HUES48 (cell line): ENCODE measurements around the gene ZNF594.
"Not testable (repeated sequence)": the region's sequence is repeated elsewhere in the genome, so short reads cannot be mapped to it uniquely, and the experiment has no call there.

ENCODE experiments used
- H3K27ac ChIP-seq: one replicate; pipeline ENCODE4 v1.7.0; 2013; ENCODE audit warnings: low read depth, low read length, inconsistent platforms
- H3K27me3 ChIP-seq: 2 replicates; pipeline ENCODE4 v1.6.1; 2013; ENCODE audit warnings: mild to moderate bottlenecking, low read length; ENCODE audit not compliant: control insufficient read depth, insufficient read depth
- H3K36me3 ChIP-seq: 2 replicates; pipeline ENCODE4 v1.6.1; 2013; ENCODE audit warnings: low read length; ENCODE audit not compliant: control insufficient read depth, insufficient read depth
- H3K4me1 ChIP-seq: 2 replicates; pipeline ENCODE4 v1.6.1; 2013; ENCODE audit warnings: mild to moderate bottlenecking, low read length; ENCODE audit not compliant: control insufficient read depth, insufficient read depth
- H3K4me3 ChIP-seq: 2 replicates; pipeline ENCODE4 v1.5.1; 2013; ENCODE audit warnings: mild to moderate bottlenecking, low read depth, low read length
- H3K9ac ChIP-seq: 2 replicates; pipeline ENCODE4 v1.6.1; 2013; ENCODE audit warnings: mild to moderate bottlenecking, low read depth, low read length, moderate library complexity
- H3K9me3 ChIP-seq: 2 replicates; pipeline ENCODE4 v1.6.1; 2013; ENCODE audit warnings: low read length; ENCODE audit not compliant: control insufficient read depth, insufficient read depth

Gene ZNF594

DNA sequence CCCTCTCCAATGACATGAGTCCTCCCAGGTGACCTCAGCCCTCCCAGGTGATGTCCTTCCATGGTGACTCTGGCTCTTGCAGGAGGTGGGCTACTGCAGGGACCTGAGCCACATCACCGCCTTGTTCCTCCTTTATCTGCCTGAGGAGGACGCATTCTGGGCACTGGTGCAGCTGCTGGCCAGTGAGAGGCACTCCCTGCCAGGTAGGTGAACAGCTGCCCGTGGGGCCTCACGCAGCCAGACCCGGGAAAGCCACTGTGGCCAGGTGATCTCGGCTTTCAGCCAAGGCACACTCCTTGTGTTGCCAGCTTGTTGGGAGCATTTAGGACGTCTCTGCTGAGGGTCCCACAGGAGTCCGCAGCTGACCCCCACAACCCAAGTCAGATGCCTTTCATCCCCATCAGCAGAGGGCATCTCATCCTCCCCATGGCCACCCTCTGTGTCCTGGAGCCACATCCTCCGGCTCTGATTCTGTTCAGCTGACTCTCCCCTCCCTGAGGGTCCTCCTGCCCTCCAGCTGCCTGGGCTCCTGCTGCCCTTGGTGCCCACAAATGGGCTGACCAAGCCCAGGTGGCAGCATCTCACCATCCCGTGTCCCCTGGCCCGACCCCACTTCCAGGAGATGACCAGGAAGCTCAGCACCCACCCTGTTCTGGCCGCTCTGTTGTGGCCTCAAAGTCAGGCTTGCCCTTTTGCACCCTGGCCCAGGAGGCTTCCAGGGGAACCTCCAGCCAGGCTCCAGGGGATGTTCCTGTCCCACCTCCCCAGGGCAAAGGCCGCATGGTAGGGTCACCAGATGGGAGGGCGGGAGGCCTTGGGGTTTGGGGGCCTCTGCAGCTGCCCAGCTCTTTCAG is 55.7 kb downstream of the ZNF594 start:
- Histone ChIP-seq H3K4me3 (no peak overlapping the region), H3K27me3 (no peaks in the 10 kb centered on the region), H3K27ac (no peak overlapping the region), H3K9me3 (no peaks in the 10 kb centered on the region), H3K9ac (no peak overlapping the region), H3K36me3 (no peaks in the 10 kb centered on the region), H3K4me1 (no peaks in the 10 kb centered on the region)

DNA sequence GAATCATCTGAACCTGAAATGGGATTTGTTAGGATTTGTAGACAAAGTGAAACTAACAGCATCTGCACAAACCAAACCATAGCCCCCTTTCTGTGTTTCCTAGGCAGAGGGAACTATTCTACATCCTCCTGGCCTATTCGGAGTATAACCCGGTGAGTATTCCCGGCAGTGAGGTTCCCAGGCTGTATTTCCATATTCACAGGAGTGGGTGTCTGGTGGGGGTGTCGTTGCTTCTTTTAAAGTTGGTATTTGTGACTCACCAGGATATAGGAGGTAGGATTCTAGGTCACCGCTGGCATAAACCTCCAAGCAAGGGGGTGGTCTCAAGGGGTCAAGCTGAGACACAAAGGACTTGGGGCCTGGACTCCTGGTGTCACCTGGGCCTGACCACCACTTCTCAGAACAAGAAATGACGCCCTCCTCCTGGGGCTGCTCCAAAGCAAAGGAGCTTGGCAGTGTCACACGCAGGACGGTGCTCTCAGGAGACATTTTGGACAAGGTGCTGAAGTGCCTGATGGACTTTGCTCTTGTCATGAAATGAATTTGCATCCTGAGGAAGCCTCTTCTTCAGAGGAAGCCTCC is 56.4 kb downstream of the ZNF594 start:
- H3K27me3 ChIP-seq, H3K36me3 ChIP-seq, H3K27ac ChIP-seq, H3K9ac ChIP-seq, H3K4me1 ChIP-seq, H3K4me3 ChIP-seq, H3K9me3 ChIP-seq: not testable (repeated sequence)

DNA sequence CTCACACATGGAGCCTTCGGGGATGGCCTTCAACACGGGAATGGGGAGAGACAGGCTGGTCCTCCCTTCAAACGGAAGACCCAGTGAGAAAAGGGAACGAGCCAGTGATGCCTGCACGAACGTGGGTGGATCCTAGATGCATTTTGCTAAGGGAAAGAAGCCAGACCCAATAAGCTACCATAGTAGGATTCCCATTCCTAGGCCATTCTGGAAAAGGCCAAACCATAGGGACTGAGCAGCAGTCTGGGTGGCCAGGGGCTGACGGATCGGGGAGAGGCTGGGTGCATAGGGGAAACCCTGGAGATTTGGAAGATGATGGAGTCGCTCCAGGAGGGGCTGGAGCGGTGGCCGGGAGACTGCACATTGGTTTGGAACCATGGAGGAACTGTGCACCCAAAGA is 57.1 kb downstream of the ZNF594 start:
- H3K27me3 ChIP-seq, H3K9ac ChIP-seq, H3K27ac ChIP-seq, H3K36me3 ChIP-seq, H3K9me3 ChIP-seq, H3K4me3 ChIP-seq, H3K4me1 ChIP-seq: not testable (repeated sequence)

DNA sequence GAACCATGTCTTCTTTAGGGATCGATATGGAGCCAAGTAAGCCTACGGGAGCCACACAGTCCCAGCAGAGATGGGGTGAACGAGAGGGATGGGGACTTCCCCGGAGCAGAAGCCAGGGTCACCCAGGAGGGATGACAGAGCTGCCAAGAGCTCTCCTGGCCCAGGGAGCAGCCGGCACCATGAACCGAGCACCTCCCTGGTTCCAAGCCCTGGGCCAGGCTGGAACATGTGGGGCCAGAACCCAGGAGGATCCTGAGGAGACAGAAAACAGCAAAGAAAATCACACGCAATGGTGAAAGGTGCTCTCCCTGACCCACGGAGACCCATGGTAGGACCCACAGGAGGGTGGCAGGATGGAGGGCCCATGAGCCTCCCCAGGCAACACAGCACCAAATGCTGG is 57.7 kb downstream of the ZNF594 start:
- H3K4me1 ChIP-seq, H3K27ac ChIP-seq, H3K36me3 ChIP-seq, H3K27me3 ChIP-seq, H3K9ac ChIP-seq, H3K9me3 ChIP-seq, H3K4me3 ChIP-seq: not testable (repeated sequence)

DNA sequence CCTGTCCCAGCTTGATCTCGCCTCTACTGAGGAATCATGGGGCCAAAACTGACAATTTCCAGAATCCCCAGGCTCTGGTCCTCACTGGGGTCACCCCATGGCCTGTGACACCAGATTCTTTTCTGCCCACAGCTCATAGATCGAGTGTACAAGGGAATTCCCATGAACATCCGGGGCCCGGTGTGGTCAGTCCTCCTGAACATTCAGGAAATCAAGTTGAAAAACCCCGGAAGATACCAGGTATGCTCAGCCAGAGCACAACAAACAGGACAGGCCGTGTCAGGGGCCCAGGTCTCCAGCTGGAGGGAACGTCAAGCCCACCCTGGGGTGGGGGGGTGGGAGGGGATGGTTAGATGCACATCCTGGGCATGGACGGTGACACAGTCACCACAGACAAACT is 58.4 kb downstream of the ZNF594 start:
- no peaks in the 10 kb centered on the region for H3K27me3 ChIP-seq
- no peaks in the 10 kb centered on the region for H3K36me3 ChIP-seq
- no peaks in the 10 kb centered on the region for H3K9me3 ChIP-seq
- no peak overlapping the region for H3K9ac ChIP-seq
- H3K27ac ChIP-seq: no peak overlapping the region
- H3K4me1 ChIP-seq: no peaks in the 10 kb centered on the region
- H3K4me3 ChIP-seq: no peak overlapping the region

DNA sequence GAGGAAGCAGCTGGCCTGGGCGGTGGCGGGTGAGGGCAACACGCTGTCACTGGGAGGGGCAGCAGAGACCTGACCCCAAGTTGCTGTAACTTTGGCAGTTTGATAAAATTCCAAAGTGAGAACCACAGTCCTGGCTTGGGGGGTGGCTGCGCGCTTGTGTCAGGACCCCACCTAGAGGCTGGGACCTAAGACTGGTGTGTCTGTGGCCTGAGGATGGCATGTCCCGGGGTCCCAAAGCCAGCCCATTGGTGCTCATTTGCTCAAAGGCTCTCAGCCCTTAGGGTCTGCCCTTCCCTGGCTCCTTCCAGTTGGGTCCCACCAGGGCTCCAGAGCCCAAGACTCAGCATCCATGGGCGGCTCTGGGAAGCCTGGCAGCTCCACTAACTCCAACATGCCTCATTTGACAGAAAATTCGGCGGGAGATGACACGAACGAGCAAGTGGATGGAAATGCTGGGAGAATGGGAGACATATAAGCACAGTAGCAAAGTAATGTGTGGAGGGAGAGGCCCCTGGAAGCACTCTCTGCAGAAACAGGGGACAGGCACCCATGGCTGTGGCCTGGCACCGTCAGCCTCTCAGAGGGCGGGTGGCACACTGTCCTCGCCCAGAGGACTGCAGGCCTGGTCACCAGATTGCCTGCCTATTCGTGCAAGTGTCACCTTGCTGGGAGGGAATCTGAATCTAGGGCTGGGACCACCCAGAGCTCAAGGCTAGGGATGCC is 59.0 kb downstream of the ZNF594 start:
- H3K4me3 ChIP-seq, H3K9ac ChIP-seq, H3K27ac ChIP-seq, H3K36me3 ChIP-seq, H3K27me3 ChIP-seq, H3K9me3 ChIP-seq, H3K4me1 ChIP-seq: not testable (repeated sequence)

DNA sequence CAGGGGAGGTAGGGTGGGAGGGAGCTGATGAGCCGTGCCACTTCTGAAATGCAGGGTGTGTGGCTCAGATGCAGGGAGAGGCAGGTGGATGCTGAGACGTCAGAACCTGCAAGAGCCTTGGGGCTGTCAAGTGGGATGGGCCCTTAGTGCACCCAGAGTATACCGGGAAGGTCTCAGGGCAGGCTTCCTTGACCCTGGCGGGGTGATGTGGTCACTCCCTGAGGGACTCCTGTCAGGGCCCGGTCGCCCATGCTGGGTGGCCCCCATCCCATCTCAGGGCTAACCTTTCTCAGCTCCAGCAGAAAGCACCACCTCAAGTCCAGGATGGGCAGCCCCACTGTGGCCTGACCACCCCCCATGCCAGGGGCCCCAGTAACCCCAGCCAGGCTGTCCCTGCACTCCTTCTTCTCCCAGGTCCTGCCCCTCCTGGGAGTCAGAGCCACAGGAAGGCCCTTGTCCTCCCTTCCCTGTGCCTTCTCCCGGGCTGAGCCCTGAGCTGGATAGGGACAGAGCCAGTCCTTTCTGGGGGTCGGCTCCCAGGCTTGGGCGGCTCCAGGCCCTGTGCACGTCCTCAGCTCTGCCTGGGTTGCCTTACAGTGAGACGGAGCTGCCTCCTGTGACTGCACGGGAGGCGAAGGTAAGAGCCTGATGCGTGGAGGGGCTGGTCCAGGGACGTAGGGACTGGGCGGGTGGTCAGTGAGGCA is 59.7 kb downstream of the ZNF594 start:
- H3K4me3 ChIP-seq, H3K4me1 ChIP-seq, H3K27ac ChIP-seq, H3K9ac ChIP-seq, H3K36me3 ChIP-seq, H3K9me3 ChIP-seq, H3K27me3 ChIP-seq: not testable (repeated sequence)

DNA sequence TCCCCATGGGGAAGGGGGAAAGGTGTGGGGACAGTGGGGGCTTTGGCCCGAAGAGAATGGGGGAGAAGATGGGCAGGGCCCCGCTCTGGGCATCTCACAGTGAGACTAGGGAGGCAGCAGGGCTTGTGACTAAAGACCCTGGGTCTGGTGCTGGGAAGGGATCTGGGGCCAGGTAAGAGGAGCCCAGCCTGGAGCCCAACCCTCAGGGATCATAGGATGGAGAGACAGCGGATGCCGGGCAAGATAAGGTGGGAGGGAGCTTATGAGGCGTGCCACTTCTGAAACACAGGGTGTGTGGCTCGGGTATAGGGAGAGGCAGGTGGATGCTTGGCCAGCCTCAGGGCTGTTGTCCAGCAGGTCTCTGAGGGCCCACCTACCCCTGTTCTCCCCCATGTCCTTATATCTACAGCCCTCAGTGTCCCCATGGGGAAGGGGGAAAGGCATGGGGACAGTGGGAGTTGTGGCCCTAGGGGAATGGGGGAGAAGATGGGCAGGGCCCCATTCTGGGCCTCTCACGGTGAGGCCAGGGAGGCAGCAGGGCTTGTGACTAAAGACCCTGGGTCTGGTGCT is 60.4 kb downstream of the ZNF594 start:
- Histone ChIP-seq H3K36me3 (no peaks in the 10 kb centered on the region), H3K9me3 (no peaks in the 10 kb centered on the region), H3K9ac (no peak overlapping the region), H3K27ac (no peak overlapping the region), H3K4me1 (no peaks in the 10 kb centered on the region), H3K4me3 (no peak overlapping the region), H3K27me3 (no peaks in the 10 kb centered on the region)

DNA sequence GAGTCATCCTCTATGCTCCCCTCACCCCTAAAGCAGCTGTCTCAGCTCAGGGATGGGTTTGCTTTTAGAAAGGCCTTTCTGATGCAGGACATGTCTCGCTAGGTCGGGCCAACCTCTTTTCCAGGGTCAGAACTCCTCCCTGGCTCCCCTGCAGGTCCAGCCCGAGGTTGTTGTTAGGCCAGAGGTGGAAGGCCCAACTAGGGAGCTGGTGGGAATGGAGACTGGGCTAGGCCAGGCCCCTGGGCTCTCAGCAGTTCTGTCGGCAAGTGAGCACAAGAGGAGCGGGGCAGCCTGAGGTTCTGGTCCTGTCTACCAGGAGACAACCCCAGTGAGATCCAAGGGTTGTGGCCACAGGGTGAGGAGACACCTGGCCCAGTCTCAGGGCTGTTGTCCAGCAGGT is 61.0 kb downstream of the ZNF594 start:
- not testable (repeated sequence) for H3K9me3 ChIP-seq, H3K36me3 ChIP-seq, H3K9ac ChIP-seq, H3K27ac ChIP-seq, H3K4me1 ChIP-seq, H3K4me3 ChIP-seq, H3K27me3 ChIP-seq

DNA sequence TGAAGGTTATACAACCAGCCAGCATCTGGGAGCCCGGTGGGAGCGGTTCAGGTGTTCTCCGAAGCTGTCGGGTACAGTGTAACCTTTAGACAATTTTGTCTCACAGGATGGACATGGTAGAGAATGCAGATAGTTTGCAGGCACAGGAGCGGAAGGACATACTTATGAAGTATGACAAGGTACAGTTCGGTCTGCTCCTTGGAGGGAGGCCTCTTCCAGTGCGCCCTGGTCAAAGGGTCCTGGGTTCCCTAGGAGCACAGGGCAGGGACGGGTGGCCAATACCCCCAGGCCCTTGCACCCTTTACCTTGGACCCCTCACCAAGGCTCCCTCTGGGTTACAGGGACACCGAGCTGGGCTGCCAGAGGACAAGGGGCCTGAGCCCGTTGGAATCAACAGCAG is 61.4 kb downstream of the ZNF594 start:
- not testable (repeated sequence) for H3K9me3 ChIP-seq, H3K27me3 ChIP-seq, H3K27ac ChIP-seq, H3K4me3 ChIP-seq, H3K9ac ChIP-seq, H3K36me3 ChIP-seq, H3K4me1 ChIP-seq

DNA sequence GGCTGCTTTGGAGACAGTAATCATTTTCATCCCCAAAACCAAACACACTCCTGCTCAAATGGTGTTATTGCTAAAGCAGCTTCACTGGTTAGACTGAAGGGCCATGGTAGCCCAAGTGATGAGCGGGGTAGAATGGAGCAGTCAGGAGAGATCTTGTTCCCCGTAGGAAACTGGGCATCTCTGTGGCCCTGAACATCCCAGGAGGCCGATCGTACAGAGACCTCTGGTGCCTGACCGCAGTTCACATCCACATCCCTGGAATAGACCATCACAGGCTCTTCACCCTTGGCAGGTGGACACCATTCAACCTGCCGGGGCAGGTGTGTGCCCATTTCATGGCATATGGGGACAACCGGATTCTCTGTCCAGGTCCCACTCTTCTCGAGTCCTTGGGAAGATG is 61.9 kb downstream of the ZNF594 start:
- not testable (repeated sequence) for H3K27ac ChIP-seq

More for the DNA sequence above, 61.9 kb downstream of the ZNF594 start:
- not testable (repeated sequence) for H3K9ac ChIP-seq, H3K4me3 ChIP-seq, H3K4me1 ChIP-seq, H3K9me3 ChIP-seq, H3K27me3 ChIP-seq, H3K36me3 ChIP-seq
